Mucosa of stomach (tissue), 1 donor: ENCODE results near the gene ZNF385A.
A peak's percentile ranks its signal among the peaks of the same experiment; 100 is the strongest.
"Not testable (repeated sequence)": the region's sequence is repeated elsewhere in the genome, so short reads cannot be mapped to it uniquely, and the experiment has no call there.

ENCODE experiments used
- H3K27me3 ChIP-seq: one replicate; pipeline ENCODE4 v1.7.0; 2013; ENCODE audit warnings: mild to moderate bottlenecking, low read length; ENCODE audit not compliant: control insufficient read depth, insufficient read depth
- H3K36me3 ChIP-seq: one replicate; pipeline ENCODE4 v1.7.0; 2013; ENCODE audit warnings: low read length; ENCODE audit not compliant: control insufficient read depth, insufficient read depth
- H3K4me1 ChIP-seq: one replicate; pipeline ENCODE4 v1.7.0; 2013; ENCODE audit warnings: mild to moderate bottlenecking, low read length; ENCODE audit not compliant: control insufficient read depth, insufficient read depth
- H3K4me3 ChIP-seq: one replicate; pipeline ENCODE4 v1.7.0; 2013; ENCODE audit warnings: low read length
- H3K9ac ChIP-seq: one replicate; pipeline ENCODE4 v1.7.0; 2013; ENCODE audit warnings: mild to moderate bottlenecking, low read length, moderate library complexity
- H3K9me3 ChIP-seq: one replicate; pipeline ENCODE4 v1.7.0; 2013; ENCODE audit warnings: mild to moderate bottlenecking, low read length, moderate library complexity; ENCODE audit not compliant: control insufficient read depth
- donor health status: Pancreatic carcinoma.

Gene ZNF385A

DNA sequence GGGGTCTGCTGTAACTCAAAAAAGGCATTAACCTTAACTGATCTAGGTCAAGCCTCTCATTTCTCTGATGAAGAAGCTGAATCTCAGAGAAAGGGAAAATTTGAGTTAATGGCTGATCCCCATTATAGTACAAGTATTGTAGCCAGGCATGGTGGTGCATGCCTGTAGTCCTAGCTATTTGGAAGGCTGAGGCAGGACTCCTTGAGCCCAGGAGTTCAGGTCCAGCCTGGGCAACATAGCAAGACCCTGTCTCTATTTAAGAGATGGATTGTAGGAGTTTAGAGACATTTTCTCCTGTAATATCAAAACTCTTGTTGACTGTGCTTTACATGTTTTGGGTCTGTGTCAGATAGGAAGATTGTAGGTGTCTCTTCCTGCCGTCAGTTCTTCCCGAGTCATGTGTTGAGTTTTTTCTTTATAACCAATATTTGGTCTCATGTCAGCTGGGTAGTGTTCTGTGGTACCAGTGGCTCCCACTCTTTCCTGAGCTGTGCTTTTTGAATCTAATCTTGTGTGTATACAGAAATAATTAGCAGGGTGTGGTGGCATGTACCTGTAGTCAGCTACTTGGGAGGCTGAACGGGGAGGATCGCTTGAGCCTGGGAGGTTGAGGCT lies 51.0 kb downstream of the ZNF385A start:
- Histone ChIP-seq H3K27me3 (no peaks in the 10 kb centered on the region), H3K4me1 (peaks cover 31% of the 10 kb centered on the region), H3K36me3 (no peaks in the 10 kb centered on the region), H3K9ac (no peak overlapping the region), H3K9me3 (no peaks in the 10 kb centered on the region), H3K4me3 (no peak overlapping the region)

DNA sequence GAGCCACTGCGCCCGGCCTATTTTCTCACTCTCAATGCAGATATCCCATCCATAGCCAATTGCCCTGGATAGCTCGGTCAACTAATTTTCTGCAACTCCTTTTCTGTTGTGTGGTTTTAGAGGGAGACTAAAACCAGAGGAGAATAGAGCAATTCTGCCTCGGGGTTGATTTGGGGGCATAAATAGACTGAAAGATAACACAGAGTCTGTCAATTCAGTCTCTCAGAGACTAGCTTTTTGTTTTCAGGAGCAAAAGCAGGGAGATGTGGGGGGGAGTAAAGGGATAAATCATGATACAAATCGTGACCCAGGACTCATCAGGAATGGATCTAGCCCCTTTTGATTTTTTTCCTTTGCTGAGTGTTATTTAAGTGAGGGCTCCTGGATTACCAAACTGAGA lies 53.1 kb downstream of the ZNF385A start:
- no peaks in the 10 kb centered on the region for H3K36me3 ChIP-seq
- no peaks in the 10 kb centered on the region for H3K9me3 ChIP-seq
- no peaks in the 10 kb centered on the region for H3K27me3 ChIP-seq
- peaks cover 23% of the 10 kb centered on the region for H3K4me1 ChIP-seq
- H3K9ac ChIP-seq = no peak overlapping the region
- no peak overlapping the region for H3K4me3 ChIP-seq

DNA sequence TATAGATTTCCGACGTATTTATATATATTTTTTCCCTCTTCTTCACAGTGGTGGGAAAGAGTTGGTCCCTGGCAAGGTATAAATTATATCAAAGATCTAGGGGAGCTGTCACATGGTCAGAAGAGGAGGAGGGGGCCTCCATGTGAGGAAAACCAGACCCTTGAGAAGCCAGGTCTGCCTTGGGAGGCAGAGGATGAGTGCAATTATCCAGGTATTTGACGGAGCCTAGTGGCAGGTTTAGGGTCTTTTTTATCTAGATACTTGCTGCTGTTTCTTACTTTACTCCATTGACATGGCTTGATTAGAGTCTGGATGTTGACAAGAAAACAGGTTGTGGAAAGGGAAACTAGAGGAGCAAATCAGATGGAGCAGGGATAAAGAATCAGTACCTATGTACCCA lies 54.1 kb downstream of the ZNF385A start:
- H3K27me3 ChIP-seq = no peaks in the 10 kb centered on the region
- H3K9me3 ChIP-seq = no peaks in the 10 kb centered on the region
- H3K9ac ChIP-seq = no peak overlapping the region
- no peak overlapping the region for H3K4me3 ChIP-seq
- peaks cover 23% of the 10 kb centered on the region for H3K4me1 ChIP-seq
- H3K36me3 ChIP-seq = no peaks in the 10 kb centered on the region

- Histone ChIP-seq H3K36me3 (no peaks in the 10 kb centered on the region), H3K27me3 (no peaks in the 10 kb centered on the region), H3K4me3 (no peak overlapping the region), H3K9me3 (no peaks in the 10 kb centered on the region), H3K4me1 (peaks cover 23% of the 10 kb centered on the region), H3K9ac (no peak overlapping the region)
Measured at GRCh38 chr12:54329759-54330158, 54.8 kb downstream of the ZNF385A start.

GRCh38 chr12:54328595-54329337 lies 55.8 kb downstream of the ZNF385A start:
- H3K9me3 ChIP-seq = no peaks in the 10 kb centered on the region
- H3K9ac ChIP-seq = no peak overlapping the region
- H3K36me3 ChIP-seq = no peaks in the 10 kb centered on the region
- H3K4me1 ChIP-seq = peaks cover 27% of the 10 kb centered on the region
- no peaks in the 10 kb centered on the region for H3K27me3 ChIP-seq
- H3K4me3 ChIP-seq = no peak overlapping the region

DNA sequence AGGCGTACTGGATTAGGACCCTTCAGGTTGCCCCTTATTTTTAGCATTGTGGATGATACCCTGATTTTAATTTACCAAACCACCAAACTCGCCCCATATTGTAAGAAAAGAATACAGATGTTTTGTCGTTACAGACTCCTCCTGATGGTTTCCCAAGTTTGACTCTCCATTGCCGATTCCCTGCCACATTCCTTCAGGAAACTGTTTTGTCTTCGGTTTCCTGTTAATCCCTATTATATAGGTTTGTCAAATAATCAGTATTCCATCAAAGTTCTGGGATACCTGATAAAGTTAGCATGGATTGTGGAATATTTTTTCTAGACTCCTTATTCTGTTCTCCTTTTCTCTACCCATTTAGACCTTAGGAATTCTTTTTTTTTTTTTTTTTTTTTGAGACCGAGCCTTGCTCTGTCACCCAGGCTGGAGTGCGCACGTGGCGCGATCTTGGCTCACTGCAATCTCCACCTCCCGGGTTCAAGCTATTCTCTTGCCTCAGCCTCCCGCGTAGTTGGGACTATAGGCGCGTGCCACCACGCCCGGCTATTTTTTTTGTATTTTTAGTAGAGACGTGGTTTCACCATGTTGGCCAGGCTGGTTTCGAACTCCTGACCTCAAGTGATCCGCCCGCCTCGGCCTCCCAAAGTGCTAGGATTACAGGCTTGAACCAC lies 59.0 kb downstream of the ZNF385A start:
- H3K36me3 ChIP-seq, H3K27me3 ChIP-seq, H3K9me3 ChIP-seq: not testable (repeated sequence)
- Histone ChIP-seq H3K4me1 (peaks cover 23% of the 10 kb centered on the region), H3K9ac (peak overlapping the region; percentile 96), H3K4me3 (peak overlapping the region; percentile 93)

- Histone ChIP-seq H3K9me3 (no peaks in the 10 kb centered on the region), H3K4me1 (peaks cover 20% of the 10 kb centered on the region), H3K9ac (peak within 1 kb of the TSS; percentile 96), H3K27me3 (no peaks in the 10 kb centered on the region), H3K4me3 (peak within 1 kb of the TSS; percentile 93), H3K36me3 (no peaks in the 10 kb centered on the region)
Measured at GRCh38 chr12:54324617-54325441, 59.7 kb downstream of the ZNF385A start, which contains the start of gene COPZ1. Gene COPZ1, plus strand, starts transcription at chr12:54325131. Its CDS starts 33 bp downstream, at chr12:54325164.

DNA sequence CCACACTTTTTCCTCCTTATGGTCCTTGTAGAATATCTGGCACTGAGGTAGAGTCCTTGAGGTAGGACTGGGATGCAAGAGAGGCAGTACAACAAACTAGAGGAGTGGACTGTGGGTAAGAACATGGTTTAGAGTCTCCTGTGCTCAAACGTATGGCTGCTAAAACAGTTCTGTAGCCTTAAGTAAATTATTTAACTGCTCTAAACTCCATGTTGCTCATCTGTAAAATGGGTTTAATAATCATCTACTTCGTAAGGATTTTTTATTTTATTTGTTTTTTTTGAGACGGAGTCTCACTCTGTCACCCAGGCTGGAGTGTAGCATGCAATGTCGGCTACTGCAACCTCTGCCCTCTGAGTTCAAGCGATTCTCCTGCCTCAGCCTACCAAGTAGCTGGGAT lies 63.2 kb downstream of the ZNF385A start:
- no peaks in the 10 kb centered on the region for H3K36me3 ChIP-seq
- no peaks in the 10 kb centered on the region for H3K27me3 ChIP-seq
- no peak overlapping the region for H3K4me3 ChIP-seq
- H3K9ac ChIP-seq = no peak overlapping the region
- H3K4me1 ChIP-seq = peaks cover 4% of the 10 kb centered on the region
- H3K9me3 ChIP-seq = no peaks in the 10 kb centered on the region
